Hepatocyte (in vitro differentiated cells): ENCODE measurements around the gene KLHDC2. TPM values are rescaled to one million over a fixed set of nuclear protein-coding genes. Genes with fewer than 3 reads are reported as not detected.
"Not testable (repeated sequence)": the region's sequence is repeated elsewhere in the genome, so short reads cannot be mapped to it uniquely, and the experiment has no call there.

ENCODE experiments used
- DNase-seq: peaks from one replicate; pipeline ENCODE4 v3.0.0-alpha.2; 2016; ENCODE audit warnings: low spot score
- H2AFZ ChIP-seq: fragments of 200-600 bp; sonication (generic); 2 replicates; pipeline ENCODE4 v1.6.0; 2016; ENCODE audit warnings: antibody characterized with exemption, mild to moderate bottlenecking
- H3K27ac ChIP-seq: fragments of 200-600 bp; sonication (generic); 2 replicates; pipeline ENCODE4 v1.5.1; 2016; ENCODE audit warnings: mild to moderate bottlenecking
- H3K27me3 ChIP-seq: fragments of 200-600 bp; sonication (generic); 2 replicates; pipeline ENCODE4 v1.6.1; 2016
- H3K36me3 ChIP-seq: fragments of 200-600 bp; sonication (generic); replicated peaks from 2 replicates; pipeline ENCODE4 v1.5.1; 2016; ENCODE audit warnings: low read depth; ENCODE audit not compliant: insufficient read depth
- H3K4me1 ChIP-seq: fragments of 200-600 bp; sonication (generic); 2 replicates; pipeline ENCODE4 v1.5.1; 2016; ENCODE audit warnings: mild to moderate bottlenecking, moderate library complexity; ENCODE audit not compliant: insufficient read depth
- H3K4me2 ChIP-seq: fragments of 200-600 bp; sonication (generic); 2 replicates; pipeline ENCODE4 v1.6.0; 2016
- H3K4me3 ChIP-seq: fragments of 200-600 bp; sonication (generic); 2 replicates; pipeline ENCODE4 v1.5.1; 2016; ENCODE audit warnings: mild to moderate bottlenecking
- H3K79me2 ChIP-seq: fragments of 200-600 bp; sonication (generic); 2 replicates; pipeline ENCODE4 v1.6.0; 2017; ENCODE audit warnings: mild to moderate bottlenecking
- H3K9me2 ChIP-seq: fragments of 200-600 bp; sonication (generic); replicated peaks from 2 replicates; pipeline ENCODE4 v1.6.0; 2017; ENCODE audit warnings: mild to moderate bottlenecking; ENCODE audit not compliant: insufficient read depth
- H3K9me3 ChIP-seq: fragments of 200-600 bp; sonication (generic); 2 replicates; pipeline ENCODE4 v1.5.1; 2016; ENCODE audit warnings: low read depth, mild to moderate bottlenecking
- H4K20me1 ChIP-seq: fragments of 200-600 bp; sonication (generic); 2 replicates; pipeline ENCODE4 v1.6.0; 2016; ENCODE audit warnings: mild to moderate bottlenecking; ENCODE audit not compliant: insufficient read depth, poor library complexity, severe bottlenecking
- CTCF ChIP-seq: fragments of 200-600 bp; sonication (generic); IDR thresholded peaks from 2 replicates; pipeline ENCODE4 v1.5.1; 2016; ENCODE audit warnings: antibody characterized with exemption, mild to moderate bottlenecking; ENCODE audit not compliant: poor library complexity
- EZH2 ChIP-seq: fragments of 200-600 bp; sonication (generic); IDR thresholded peaks from 2 replicates; pipeline ENCODE4 v1.6.1; 2016; ENCODE audit warnings: antibody characterized with exemption, mild to moderate bottlenecking, borderline replicate concordance
- EZH2phosphoT487 ChIP-seq: fragments of 200-600 bp; sonication (generic); IDR thresholded peaks from one replicate; pipeline ENCODE4 v1.6.1; 2018; ENCODE audit warnings: antibody characterized with exemption, mild to moderate bottlenecking, low read depth, moderate library complexity; ENCODE audit not compliant: unreplicated experiment, severe bottlenecking
- WGBS: methylation state at CpG from one replicate; pipeline ENCODE4 v1.1.6; 2016; ENCODE audit warnings: low lambda C conversion rate; ENCODE audit errors: missing lambda C conversion rate; 5-methylcytosine and 5-hydroxymethylcytosine counted together
- polyA plus RNA-seq: library from polyadenylated mRNA; unstranded; fragments of >200 nt; fragmentation: Nextera tagmentation; extraction: Ambion mirVana; gene quantifications from 2 replicates; pipeline ENCODE4 v1.2.1, GENCODE V29; 2016
- total RNA-seq: library from RNA; depleted of rRNA; stranded (reverse); fragments of >200 nt; gene quantifications from 2 replicates; pipeline ENCODE4 v1.2.3, GENCODE V29; 2014

The KLHDC2 gene
- total and polyA plus RNA-seq, 2 experiments from 2014 or later = 114 to 140 TPM

GRCh38 chr14:49732896-49733295 lies 35.1 kb upstream of the KLHDC2 start:
- H3K9me2 ChIP-seq = no peaks in the 10 kb centered on the region
- H4K20me1 ChIP-seq = no peaks in the 10 kb centered on the region
- TF ChIP-seq CTCF = no peak
- no peak for TF ChIP-seq EZH2
- TF ChIP-seq EZH2phosphoT487 = no peak
- H3K4me1 ChIP-seq = no peaks in the 10 kb centered on the region
- no peaks in the 10 kb centered on the region for H3K36me3 ChIP-seq
- no peaks in the 10 kb centered on the region for H3K27me3 ChIP-seq
- DNase-seq = no peak
- H2AFZ ChIP-seq = no peak overlapping the region
- H3K9me3 ChIP-seq = no peaks in the 10 kb centered on the region
- 96% methylated on average over 3 of the region's 3 CpGs for WGBS
- H3K79me2 ChIP-seq = no peaks in the 10 kb centered on the region
- no peak overlapping the region for H3K4me2 ChIP-seq
- no peak overlapping the region for H3K27ac ChIP-seq
- H3K4me3 ChIP-seq = no peak overlapping the region

DNA sequence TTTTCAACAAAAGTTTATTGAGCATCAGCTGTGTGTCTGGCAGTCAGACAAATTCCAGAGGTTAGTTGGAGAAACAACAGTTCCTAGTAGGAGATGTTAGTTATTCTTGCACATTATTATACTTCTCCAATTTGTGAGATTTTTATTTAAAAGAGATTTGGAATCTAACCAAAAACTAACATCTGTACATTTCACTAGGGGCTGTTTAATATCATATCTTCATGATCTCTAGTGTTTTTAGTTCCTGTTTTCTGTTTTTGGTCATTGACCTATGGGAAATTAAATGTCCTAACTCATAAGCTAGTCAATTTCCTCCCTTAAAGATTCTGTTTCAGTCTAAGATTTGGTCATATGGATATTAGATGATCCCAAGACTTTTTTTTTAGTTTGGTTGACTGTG lies 34.1 kb upstream of the KLHDC2 start:
- no peaks in the 10 kb centered on the region for H3K9me2 ChIP-seq
- TF ChIP-seq EZH2 (no peak), EZH2phosphoT487 (no peak), CTCF (no peak)
- H3K4me1 ChIP-seq = no peaks in the 10 kb centered on the region
- H3K27ac ChIP-seq = no peak overlapping the region
- no peaks in the 10 kb centered on the region for H3K79me2 ChIP-seq
- H4K20me1 ChIP-seq = no peaks in the 10 kb centered on the region
- no peak overlapping the region for H3K4me2 ChIP-seq
- DNase-seq = no peak
- H3K9me3 ChIP-seq = no peaks in the 10 kb centered on the region
- H2AFZ ChIP-seq = no peak overlapping the region
- no peaks in the 10 kb centered on the region for H3K27me3 ChIP-seq
- H3K4me3 ChIP-seq = no peak overlapping the region
- H3K36me3 ChIP-seq = no peaks in the 10 kb centered on the region

GRCh38 chr14:49735669-49736068 lies 32.3 kb upstream of the KLHDC2 start:
- not testable (repeated sequence) for H3K4me1 ChIP-seq, H2AFZ ChIP-seq, H3K4me3 ChIP-seq, H3K27ac ChIP-seq, H3K27me3 ChIP-seq, H3K79me2 ChIP-seq, H3K9me3 ChIP-seq, H3K4me2 ChIP-seq, H3K9me2 ChIP-seq, DNase-seq, H4K20me1 ChIP-seq, H3K36me3 ChIP-seq
- 86% methylated on average over 4 of the region's 4 CpGs for WGBS

DNA sequence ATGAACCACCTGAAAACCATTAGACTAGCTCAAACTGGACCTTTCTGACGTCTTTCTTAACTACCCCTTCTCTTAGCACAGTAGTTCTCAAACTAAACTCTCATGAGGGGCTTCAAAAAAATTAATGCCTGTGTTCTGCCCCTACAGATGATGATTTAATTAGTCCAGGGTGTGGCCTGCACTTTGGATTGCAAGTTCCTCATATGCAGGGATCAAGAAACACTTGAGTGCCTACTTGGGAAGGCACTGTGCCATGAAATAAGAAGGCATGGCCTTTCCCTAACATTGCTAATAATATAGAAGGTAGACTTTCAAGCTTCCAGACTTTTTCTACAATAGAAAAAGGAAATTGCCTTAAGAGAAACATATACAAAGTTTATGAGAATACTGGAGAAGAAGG lies 22.8 kb upstream of the KLHDC2 start:
- Histone ChIP-seq H3K9me3 (no peaks in the 10 kb centered on the region), H3K4me1 (no peaks in the 10 kb centered on the region), H3K79me2 (no peaks in the 10 kb centered on the region), H3K4me3 (no peak overlapping the region), H2AFZ (no peak overlapping the region), H3K27me3 (no peaks in the 10 kb centered on the region), H4K20me1 (no peaks in the 10 kb centered on the region), H3K27ac (no peak overlapping the region), H3K4me2 (no peak overlapping the region), H3K9me2 (no peaks in the 10 kb centered on the region), H3K36me3 (no peaks in the 10 kb centered on the region)
- TF ChIP-seq EZH2phosphoT487 = no peak
- no peak for TF ChIP-seq CTCF
- no peak for TF ChIP-seq EZH2
- no peak for DNase-seq
- 85% methylated on average over 1 of the region's 1 CpG for WGBS

- H3K9me2 ChIP-seq, H3K4me1 ChIP-seq, H3K4me3 ChIP-seq, H3K36me3 ChIP-seq, H3K4me2 ChIP-seq, H3K27me3 ChIP-seq, DNase-seq, H3K27ac ChIP-seq, H4K20me1 ChIP-seq, H3K79me2 ChIP-seq, H2AFZ ChIP-seq, H3K9me3 ChIP-seq: not testable (repeated sequence)
Observed at GRCh38 chr14:49746476-49746875, 21.5 kb upstream of the KLHDC2 start.
